Measurements from ENCODE around the gene IQCH. TPM values are rescaled to one million over a fixed set of nuclear protein-coding genes. Genes with fewer than 3 reads are reported as not detected.

Gene IQCH
- total RNA-seq, 3 donors from 2014 or later (not counting 1 experiment from before 2014, with no cell fraction given), result 0.78 to 1.4 (median 0.86) TPM

GRCh38 chr15:67508407-67508806, 253.8 kb downstream of the IQCH start:
- peaks cover 3% of the 10 kb centered on the region for H3K36me3 ChIP-seq (ENCODE audit: control insufficient read depth, insufficient read depth, low read length)
- Mint-ChIP-seq H3K36me3 (no peaks in the 10 kb centered on the region), H3K4me3 (no peak overlapping the region), H3K27ac (no peak overlapping the region), H3K4me1 (no peaks in the 10 kb centered on the region), H3K27me3 (ENCODE audit: low read depth in 2 of 2) (no peaks in the 10 kb centered on the region), H3K9me3 (no peaks in the 10 kb centered on the region)
- H3K27ac ChIP-seq (ENCODE audit: low read length), result no peak overlapping the region
- H3K27me3 ChIP-seq (ENCODE audit: control insufficient read depth, insufficient read depth, low read length), result no peaks in the 10 kb centered on the region
- no peaks in the 10 kb centered on the region for H3K4me1 ChIP-seq (ENCODE audit: control insufficient read depth, insufficient read depth, low read length)
- no peak for TF ChIP-seq CTCF (IDR thresholded peaks at IDR 0.05)
- H3K4me3 ChIP-seq (ENCODE audit: low read length), result no peak overlapping the region
- H3K9me3 ChIP-seq (ENCODE audit: control insufficient read depth, insufficient read depth, low read length), result no peaks in the 10 kb centered on the region
- DNase-seq, result no peak
- no peak for ATAC-seq
- intact Hi-C loops (cut with micrococcal nuclease), result no loop called here
- 88% methylated on average over 2 of the region's 3 CpGs for WGBS (ENCODE audit: insufficient coverage)

GRCh38 chr15:67509918-67510317, 255.3 kb downstream of the IQCH start:
- intact Hi-C loops (cut with micrococcal nuclease), result no loop called here
- H3K4me1 Mint-ChIP-seq, result no peaks in the 10 kb centered on the region
- WGBS (ENCODE audit: insufficient coverage), result 97% methylated on average over 4 of the region's 4 CpGs

GRCh38 chr15:67510597-67511190, 256.1 kb downstream of the IQCH start:
- intact Hi-C loops (cut with micrococcal nuclease), result no loop called here
- no peaks in the 10 kb centered on the region for H3K9me3 ChIP-seq (ENCODE audit: control insufficient read depth, insufficient read depth, low read length)
- no peaks in the 10 kb centered on the region for H3K27me3 ChIP-seq (ENCODE audit: control insufficient read depth, insufficient read depth, low read length)
- H3K9me3 Mint-ChIP-seq, result no peaks in the 10 kb centered on the region
- H3K27ac ChIP-seq (ENCODE audit: low read length), result no peak overlapping the region
- no peaks in the 10 kb centered on the region for H3K27me3 Mint-ChIP-seq (ENCODE audit: low read depth in 2 of 2)
- no peak for TF ChIP-seq CTCF (IDR thresholded peaks at IDR 0.05)
- H3K36me3 Mint-ChIP-seq, result no peaks in the 10 kb centered on the region
- no peak for DNase-seq
- no peak overlapping the region for H3K4me3 ChIP-seq (ENCODE audit: low read length)
- WGBS (ENCODE audit: insufficient coverage), result 100% methylated on average over 4 of the region's 7 CpGs
- H3K4me1 ChIP-seq (ENCODE audit: control insufficient read depth, insufficient read depth, low read length), result no peaks in the 10 kb centered on the region
- no peak for ATAC-seq
- no peak overlapping the region for H3K27ac Mint-ChIP-seq
- H3K4me3 Mint-ChIP-seq, result no peak overlapping the region
- peaks cover 12% of the 10 kb centered on the region for H3K36me3 ChIP-seq (ENCODE audit: control insufficient read depth, insufficient read depth, low read length)
- no peaks in the 10 kb centered on the region for H3K4me1 Mint-ChIP-seq

More at GRCh38 chr15:67509918-67510317, 255.3 kb downstream of the IQCH start:
- Histone ChIP-seq H3K4me1 (ENCODE audit: control insufficient read depth, insufficient read depth, low read length) (no peaks in the 10 kb centered on the region), H3K36me3 (ENCODE audit: control insufficient read depth, insufficient read depth, low read length) (peaks cover 12% of the 10 kb centered on the region), H3K4me3 (ENCODE audit: low read length) (no peak overlapping the region), H3K27ac (ENCODE audit: low read length) (no peak overlapping the region), H3K27me3 (ENCODE audit: control insufficient read depth, insufficient read depth, low read length) (no peaks in the 10 kb centered on the region), H3K9me3 (ENCODE audit: control insufficient read depth, insufficient read depth, low read length) (no peaks in the 10 kb centered on the region)
- ATAC-seq (no peak), DNase-seq (no peak)
- Mint-ChIP-seq H3K36me3 (no peaks in the 10 kb centered on the region), H3K27ac (no peak overlapping the region), H3K4me3 (no peak overlapping the region), H3K27me3 (ENCODE audit: low read depth in 2 of 2) (no peaks in the 10 kb centered on the region), H3K9me3 (no peaks in the 10 kb centered on the region)
- no peak for TF ChIP-seq CTCF (IDR thresholded peaks at IDR 0.05)

- Mint-ChIP-seq H3K27me3 (ENCODE audit: low read depth in 2 of 2) (no peaks in the 10 kb centered on the region), H3K4me1 (no peaks in the 10 kb centered on the region), H3K27ac (no peak overlapping the region), H3K9me3 (no peaks in the 10 kb centered on the region), H3K4me3 (no peak overlapping the region), H3K36me3 (no peaks in the 10 kb centered on the region)
- H3K9me3 ChIP-seq (ENCODE audit: control insufficient read depth, insufficient read depth, low read length), result no peaks in the 10 kb centered on the region
- intact Hi-C loops (cut with micrococcal nuclease), result no loop called here
- DNase-seq, result no peak
- H3K27ac ChIP-seq (ENCODE audit: low read length), result no peak overlapping the region
- no peak for ATAC-seq
- no CpG with 5 or more reads among the region's 3 CpGs for WGBS (ENCODE audit: insufficient coverage)
- TF ChIP-seq CTCF (IDR thresholded peaks at IDR 0.05), result no peak
- no peaks in the 10 kb centered on the region for H3K27me3 ChIP-seq (ENCODE audit: control insufficient read depth, insufficient read depth, low read length)
- no peaks in the 10 kb centered on the region for H3K4me1 ChIP-seq (ENCODE audit: control insufficient read depth, insufficient read depth, low read length)
- H3K4me3 ChIP-seq (ENCODE audit: low read length), result no peak overlapping the region
- peaks cover 14% of the 10 kb centered on the region for H3K36me3 ChIP-seq (ENCODE audit: control insufficient read depth, insufficient read depth, low read length)
Measured at GRCh38 chr15:67511606-67512005, 257.0 kb downstream of the IQCH start.
